IMR-90 (cell line): ENCODE results near the gene GRM4.

Experiments used
- CEBPB ChIP-seq: IDR thresholded peaks from 2 replicates; pipeline ENCODE4 v1.6.1; 2012; ENCODE audit warnings: low read depth, low read length, improper control_type of control experiment
- CHD1 ChIP-seq: IDR thresholded peaks from 2 replicates; pipeline ENCODE4 v1.6.1; 2012; ENCODE audit warnings: low read depth, low read length, improper control_type of control experiment
- CTCF ChIP-seq: conservative IDR thresholded peaks from 2 replicates; pipeline ENCODE4 v1.5.1; 2012; ENCODE audit warnings: mild to moderate bottlenecking, low read depth, low read length, improper control_type of control experiment
- ELK1 ChIP-seq: fragments of 150-350 bp; IDR thresholded peaks from 2 replicates; pipeline ENCODE4 v1.6.1; 2016; ENCODE audit warnings: low read depth, mild to moderate bottlenecking, low read length, moderate library complexity, borderline replicate concordance
- MAFK ChIP-seq: IDR thresholded peaks from 2 replicates; pipeline ENCODE4 v1.6.1; 2012; ENCODE audit warnings: low read depth, low read length, improper control_type of control experiment
- MXI1 ChIP-seq: IDR thresholded peaks from 2 replicates; pipeline ENCODE4 v1.6.1; 2012; ENCODE audit warnings: low read depth, mild to moderate bottlenecking, low read length, moderate library complexity, borderline replicate concordance
- NFE2L2 ChIP-seq: fragments of 150-350 bp; IDR thresholded peaks from 2 replicates; pipeline ENCODE4 v1.6.1; 2016; ENCODE audit warnings: low read depth, mild to moderate bottlenecking, low read length
- POLR2A ChIP-seq: IDR thresholded peaks from 2 replicates; pipeline ENCODE4 v1.6.1; 2012; ENCODE audit warnings: mild to moderate bottlenecking, low read depth, low read length
- RAD21 ChIP-seq: IDR thresholded peaks from 2 replicates; pipeline ENCODE4 v1.6.1; 2012; ENCODE audit warnings: low read length, improper control_type of control experiment
- RCOR1 ChIP-seq: IDR thresholded peaks from 2 replicates; pipeline ENCODE4 v1.6.1; 2012; ENCODE audit warnings: mild to moderate bottlenecking, low read length, improper control_type of control experiment; ENCODE audit not compliant: insufficient replicate concordance
- RFX5 ChIP-seq: IDR thresholded peaks from 2 replicates; pipeline ENCODE4 v1.8.0; 2012; ENCODE audit warnings: low read depth, mild to moderate bottlenecking, low read length, moderate library complexity
- SMC3 ChIP-seq: fragments of 150-350 bp; IDR thresholded peaks from 2 replicates; pipeline ENCODE4 v1.6.1; 2016; ENCODE audit warnings: low read depth, mild to moderate bottlenecking, antibody characterized with exemption, low read length, moderate library complexity
- TF ChIP-seq, protein P1 (sequence below): fragments of 150-350 bp; IDR thresholded peaks from 2 replicates; pipeline ENCODE4 v1.6.1; 2017; ENCODE audit warnings: mild to moderate bottlenecking, antibody characterized with exemption, low read length, low read depth

DNA sequence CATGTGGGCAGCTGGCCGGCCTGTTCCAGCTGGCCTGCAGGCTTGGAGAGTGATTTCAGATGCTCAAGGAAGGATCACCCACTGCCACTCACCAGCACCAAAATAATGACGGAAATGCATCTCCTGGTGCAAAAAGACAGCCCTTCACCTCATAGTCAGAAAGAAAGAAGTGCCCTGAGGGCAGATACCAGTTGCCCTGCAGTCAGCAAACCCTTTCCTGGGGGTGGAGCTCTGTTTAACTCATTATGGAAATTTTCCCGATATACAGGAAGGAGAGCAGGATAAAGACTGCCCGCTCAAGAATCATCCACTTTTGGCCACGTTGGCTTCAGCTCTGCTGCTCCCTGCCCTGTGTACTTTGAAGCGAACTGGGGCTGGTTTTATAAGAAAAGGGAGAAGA lies 127.9 kb downstream of the GRM4 start:
- TF ChIP-seq CTCF = no peak
- TF ChIP-seq CEBPB = no peak
- no peak for TF ChIP-seq RAD21
- TF ChIP-seq POLR2A = no peak
- no peak for TF ChIP-seq RCOR1
- TF ChIP-seq MAFK = no peak
- TF ChIP-seq SMC3 = no peak
- TF ChIP-seq ELK1 = no peak
- TF ChIP-seq, protein P1, sequence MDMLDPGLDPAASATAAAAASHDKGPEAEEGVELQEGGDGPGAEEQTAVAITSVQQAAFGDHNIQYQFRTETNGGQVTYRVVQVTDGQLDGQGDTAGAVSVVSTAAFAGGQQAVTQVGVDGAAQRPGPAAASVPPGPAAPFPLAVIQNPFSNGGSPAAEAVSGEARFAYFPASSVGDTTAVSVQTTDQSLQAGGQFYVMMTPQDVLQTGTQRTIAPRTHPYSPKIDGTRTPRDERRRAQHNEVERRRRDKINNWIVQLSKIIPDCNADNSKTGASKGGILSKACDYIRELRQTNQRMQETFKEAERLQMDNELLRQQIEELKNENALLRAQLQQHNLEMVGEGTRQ = no peak
- no peak for TF ChIP-seq MXI1
- TF ChIP-seq RFX5 = no peak
- TF ChIP-seq CHD1 = no peak
- TF ChIP-seq NFE2L2 = no peak
